Head of caudate nucleus (tissue), 42 donors: Measurements from ENCODE around the gene NOL9.
A peak's percentile ranks its signal among the peaks of the same experiment; 100 is the strongest.

Source experiments
- DNase-seq, 42 donors: peaks; one replicate each; pipeline versions ENCODE4 v3.0.0 to v3.0.0-alpha.2; 2020 to 2021; ENCODE audit warnings: mixed read lengths in 7 of 42
- intact Hi-C: fragments of 100-400 bp; cut with DNase I; formaldehyde crosslinking; loops from one replicate; pipeline ENCODE4 v1.15.0; 2022

The NOL9 gene

DNA sequence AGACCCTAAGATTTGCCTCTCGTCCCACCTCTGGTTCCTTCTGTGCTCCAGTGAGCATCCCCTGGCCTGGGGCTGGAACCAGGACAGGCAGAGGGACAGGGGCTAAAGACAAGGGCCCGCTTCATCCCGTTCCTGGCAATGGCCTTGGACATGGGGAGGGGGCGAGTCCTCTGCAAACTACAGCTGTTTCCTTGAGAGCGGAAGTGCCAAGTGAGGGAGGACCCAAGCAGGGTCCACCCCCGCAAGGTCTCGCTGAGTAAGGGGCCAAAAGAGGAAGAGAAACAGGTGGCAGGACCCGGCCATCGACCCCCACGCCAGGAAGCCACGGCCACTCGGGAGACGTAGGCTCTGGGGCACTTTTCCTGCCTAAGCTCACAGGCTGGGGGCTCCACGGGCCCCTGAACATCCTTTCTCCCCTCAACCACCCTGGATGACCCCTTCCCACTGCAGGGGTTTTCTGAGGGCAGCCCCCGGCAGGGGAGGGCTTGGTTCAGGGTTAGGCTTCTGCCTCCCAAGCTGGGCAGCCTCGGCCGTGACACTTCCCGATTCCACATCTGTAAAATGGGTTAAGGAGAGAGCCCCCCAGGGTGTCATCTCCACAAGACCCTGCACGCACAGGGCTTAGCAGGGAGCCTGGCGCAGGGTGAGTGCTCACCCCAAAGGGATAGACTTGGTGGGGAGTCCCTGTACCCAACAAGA, 44.9 kb downstream of the NOL9 start:
- DNase-seq = peak in 1 of 42 donors; percentile 25
- intact Hi-C loops = no loop called here

DNA sequence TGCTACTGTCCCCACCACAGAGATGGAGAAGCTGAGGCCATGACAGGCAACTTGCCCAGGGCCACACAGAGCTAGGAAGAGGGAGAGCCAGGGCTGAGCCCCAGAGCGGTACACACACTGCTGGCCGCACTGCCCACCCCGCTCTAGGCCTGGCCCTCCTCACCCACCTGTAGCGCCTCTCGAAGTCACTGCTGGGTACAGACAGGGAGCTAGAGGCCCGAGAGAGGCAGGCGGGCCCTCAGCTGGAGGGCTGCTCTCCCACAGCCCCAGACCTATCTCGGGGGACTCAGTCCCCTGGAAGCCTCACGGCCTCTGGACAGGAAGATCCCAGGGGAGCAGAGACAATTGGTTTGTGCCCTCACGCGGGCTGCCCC, 45.5 kb downstream of the NOL9 start:
- no peak for DNase-seq

DNA sequence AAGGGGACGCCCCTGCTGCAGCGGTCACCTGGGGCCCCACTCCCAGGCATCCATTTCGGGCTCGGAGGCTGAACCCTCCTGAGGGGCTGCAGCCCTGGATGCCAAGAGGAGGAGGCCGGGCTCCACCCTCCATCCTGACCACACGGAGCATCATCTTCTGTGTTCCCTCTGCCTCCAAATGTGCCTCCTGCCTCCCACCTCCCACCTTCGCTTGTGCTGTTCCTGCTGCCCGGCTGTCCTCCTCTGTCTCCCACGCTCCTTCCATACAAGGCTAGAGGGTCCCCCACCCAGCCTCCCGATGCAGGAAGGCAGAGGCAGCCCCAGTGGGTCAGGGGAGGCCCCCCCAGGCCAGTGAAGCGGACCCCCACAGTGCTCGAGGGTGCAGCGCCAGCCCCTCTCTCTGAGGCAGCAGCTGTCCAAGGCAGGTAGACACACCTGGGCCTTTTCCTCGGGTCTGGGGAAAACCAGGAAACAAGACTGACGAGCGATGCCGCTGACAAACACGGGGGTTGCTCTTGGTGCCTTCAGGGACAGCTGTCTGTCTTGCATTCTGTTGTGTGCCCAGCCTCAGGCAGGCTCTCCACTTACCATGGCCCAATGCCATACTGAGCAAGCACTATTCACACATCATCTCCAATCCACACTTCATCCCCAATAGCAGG, 46.0 kb downstream of the NOL9 start:
- no peak for DNase-seq

More for the DNA sequence above, 45.5 kb downstream of the NOL9 start:
- intact Hi-C loops = no loop called here

DNA sequence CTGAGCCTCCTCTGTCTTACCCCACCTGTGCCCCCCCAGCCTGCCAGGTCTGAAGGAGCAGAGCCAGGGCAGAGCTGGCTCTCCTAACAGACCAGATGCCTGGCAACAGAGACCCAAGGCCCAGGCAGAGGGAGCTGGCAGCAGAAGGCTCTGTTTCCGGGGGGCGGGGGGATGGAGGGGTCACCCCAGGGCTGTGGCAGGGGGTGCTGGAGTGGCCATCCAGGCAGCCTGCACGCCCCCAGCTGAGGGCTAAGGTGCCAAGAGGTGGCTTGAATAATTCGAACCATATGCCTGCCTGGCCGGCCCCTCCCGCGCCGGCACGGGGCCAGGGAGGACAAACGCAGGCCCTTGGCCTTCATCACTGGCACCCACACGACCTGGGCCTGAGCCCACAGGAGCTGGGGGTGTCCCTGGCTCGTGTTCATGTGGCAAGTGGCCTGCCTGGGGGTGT, 46.8 kb downstream of the NOL9 start:
- intact Hi-C loops = no loop called here
- DNase-seq = no peak

More for the DNA sequence above, 46.0 kb downstream of the NOL9 start:
- intact Hi-C loops = no loop called here

DNA sequence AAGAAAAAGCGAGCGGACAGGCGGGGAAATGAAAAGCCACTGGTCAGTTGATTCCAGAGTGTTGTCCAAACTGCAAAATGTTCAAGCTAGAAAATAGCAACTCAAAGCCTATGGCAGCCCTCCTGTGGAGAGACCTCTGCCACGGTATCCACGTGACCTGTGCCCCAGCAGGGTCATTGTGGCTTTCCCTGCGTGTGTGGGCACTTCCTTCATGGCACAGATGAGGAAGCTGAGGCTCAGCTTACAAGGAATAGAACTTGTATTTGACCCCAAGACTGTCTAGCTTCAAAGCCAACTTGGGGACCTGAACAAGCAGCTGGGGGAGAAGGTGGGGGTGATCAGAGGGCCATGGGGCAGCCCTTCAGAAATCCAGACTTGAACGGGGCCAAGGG, 47.3 kb downstream of the NOL9 start:
- DNase-seq = peak in 4 of 42 donors; percentile 33 to 62 (median 42)
- intact Hi-C loops = no loop called here

DNA sequence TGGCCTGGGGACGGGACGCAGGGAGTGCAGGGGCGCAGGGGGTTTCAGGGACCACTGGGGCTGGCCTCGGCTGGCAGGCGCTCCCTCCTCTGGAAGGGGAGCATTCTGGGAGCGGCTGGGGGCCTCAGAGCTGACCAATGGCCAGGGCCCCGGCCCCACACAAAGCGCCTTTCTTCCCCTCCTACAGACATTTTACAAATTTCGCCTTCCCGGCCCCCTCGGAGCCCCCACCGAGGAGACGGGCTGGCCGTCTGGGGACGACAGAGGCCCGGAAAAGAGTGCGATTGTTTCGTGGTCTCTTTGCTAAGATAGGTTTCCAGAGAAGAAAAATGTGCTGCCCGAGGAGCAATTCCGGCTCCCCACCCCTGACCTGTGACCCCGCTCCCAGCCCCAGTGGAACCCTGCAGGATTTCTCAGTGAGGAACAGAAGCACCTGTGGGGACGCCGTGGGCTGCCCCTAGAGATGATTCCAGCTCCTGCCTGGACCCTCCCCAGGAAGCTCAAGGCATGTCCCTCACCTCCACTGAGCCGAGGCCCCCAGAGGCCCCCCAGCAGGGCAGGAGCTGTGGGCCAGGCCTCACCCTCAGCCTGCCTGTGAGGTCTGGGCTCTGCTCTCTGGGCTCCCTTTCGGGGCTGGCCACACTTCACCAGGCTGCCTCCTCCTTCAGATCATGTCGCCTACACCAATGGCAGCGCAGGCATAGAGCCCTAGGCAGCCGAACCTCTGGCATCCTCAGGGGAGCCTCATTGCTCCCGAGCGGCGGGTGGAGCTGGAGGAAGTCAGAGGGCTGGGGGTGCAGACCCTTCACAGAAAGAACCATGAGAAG, 47.9 kb downstream of the NOL9 start:
- intact Hi-C loops = no loop called here
- no peak for DNase-seq

DNA sequence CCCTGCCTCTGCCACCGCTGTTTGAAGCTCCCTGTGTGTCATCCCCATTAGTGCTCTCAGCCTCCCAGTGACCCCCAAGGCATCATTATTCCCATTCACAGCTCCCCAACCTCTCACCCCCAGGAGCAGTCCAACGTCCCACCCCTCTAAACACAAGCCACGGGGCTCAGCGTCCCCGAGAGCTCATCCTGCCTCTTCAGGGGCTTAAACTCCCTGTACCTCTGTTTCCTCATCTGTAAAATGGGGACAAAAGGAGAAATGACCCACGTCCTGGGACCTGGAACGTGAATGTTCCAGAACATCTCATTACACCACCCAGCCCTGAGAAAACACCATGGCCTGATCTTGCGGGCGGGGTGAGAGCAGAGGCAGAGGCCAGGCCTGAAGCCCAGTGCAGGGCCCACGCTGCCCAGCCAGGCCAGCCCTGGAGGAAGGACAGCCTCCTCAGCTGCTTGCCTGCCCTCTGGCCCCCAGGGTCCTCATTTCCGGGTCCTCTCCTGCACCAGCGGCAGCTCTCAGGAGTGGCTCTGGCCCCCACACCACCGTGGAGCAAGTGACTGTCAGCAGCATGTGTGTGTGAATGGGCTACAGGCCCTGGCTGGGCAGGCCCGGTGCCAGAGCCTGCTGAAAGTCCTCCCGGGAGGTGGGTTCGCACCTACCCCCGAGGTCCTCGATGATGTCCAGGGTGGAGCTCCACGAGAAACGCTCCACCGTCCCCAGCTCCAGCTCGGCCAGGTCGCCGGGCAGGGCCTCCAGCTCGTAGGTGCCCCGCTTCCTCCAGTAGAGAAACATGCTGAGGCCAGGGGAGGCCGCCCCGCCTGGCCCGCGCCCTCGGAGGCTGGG, 48.7 kb downstream of the NOL9 start:
- DNase-seq = no peak
- intact Hi-C loops = no loop called here

DNA sequence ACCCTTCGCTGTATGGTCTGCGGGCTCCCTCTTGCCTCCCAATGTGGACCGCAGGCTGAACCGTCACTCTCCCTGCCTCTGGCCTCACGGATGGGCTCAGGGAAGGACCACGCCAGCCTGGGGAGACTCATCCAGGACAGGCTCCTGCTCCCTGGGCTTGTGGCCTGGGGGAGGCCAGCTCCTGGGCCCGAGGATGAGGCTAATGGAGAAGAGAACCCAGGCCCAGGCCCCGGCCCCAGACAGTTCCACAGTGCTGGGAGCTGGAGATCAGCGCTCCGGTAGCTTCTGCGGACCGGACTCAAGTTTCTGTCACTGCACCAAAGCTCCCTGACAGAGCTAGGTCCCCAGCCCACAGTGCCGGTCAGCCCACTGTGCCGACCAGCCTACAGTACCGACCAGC, 49.4 kb downstream of the NOL9 start:
- intact Hi-C loops = no loop called here
- no peak for DNase-seq

DNA sequence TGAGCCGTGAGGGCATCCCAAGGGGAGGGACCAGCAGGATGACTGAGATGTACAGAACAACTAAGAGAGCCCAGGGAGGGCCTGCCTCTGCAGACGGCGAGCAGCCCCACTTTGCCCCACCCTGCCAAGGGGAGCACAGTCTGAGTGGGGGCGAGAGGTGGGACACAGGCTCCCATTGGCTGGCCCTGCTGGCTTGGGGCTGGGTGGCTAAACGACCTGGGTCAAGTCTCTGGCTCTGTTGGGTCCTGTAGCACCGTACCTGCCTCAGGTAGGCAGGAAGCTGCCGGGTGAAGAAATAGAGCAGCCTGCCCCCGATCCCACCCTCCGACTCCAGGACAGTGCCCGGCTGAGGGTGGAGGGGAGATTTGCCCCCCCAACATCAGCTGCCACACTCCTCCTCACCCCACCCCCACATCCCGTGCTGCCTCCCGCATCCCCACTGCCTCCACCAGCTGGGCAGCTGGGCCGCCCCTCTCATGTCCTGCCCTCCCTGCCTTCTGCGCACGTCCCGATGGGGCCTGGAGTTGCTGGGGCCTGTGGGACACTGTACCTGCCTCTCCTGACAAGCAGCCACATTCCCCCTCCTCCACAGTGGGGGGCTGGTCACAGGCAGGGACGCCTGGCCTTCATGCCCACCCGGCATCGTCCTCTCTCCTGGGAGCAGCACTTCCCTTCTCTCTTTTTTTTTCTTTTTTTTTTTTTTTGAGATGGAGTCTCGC, 50.3 kb downstream of the NOL9 start:
- intact Hi-C loops = no loop called here
- no peak for DNase-seq

DNA sequence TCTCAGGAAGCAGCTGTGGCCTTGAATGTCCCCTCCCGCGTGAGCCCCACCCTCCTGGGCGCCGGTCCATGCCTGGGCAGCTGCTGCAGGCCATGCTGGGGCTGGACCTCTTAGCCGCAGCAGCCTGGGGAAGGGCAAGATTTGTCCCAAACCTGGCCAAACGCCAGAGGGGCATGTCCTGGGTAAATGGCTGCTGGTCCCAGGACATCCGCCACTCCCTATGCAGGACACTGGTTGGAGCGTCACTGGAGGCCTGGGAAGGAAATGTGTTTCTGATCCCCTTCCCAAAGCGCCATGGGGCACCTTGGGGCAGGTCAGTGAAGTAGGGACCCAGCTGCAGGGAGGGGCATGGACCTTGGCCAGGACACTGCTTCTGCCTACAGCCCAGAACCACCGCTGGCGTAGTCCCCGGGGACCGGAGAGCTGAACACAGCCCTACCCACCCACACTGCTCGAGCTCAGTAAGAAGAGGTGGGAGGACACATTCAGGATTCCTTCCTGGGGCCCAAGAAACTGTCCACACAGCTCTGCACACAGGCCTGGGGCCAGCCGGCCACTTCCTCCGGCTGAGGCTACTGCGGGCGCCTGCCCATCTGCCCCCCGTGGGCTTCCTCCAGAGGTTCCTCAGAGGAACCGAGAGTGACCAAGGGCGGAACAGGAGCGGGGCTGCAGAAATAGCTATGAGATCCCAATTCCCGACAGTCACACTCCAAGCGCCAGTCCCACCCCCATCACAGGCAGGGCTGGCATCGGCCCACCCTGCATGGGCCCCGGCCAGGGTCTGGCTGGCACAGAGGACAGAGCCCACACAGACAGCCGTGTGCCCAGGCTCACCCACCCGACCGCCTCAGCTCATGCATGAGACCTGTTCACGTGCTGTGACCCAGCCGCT, 52.1 kb downstream of the NOL9 start:
- DNase-seq = peak in 30 of 42 donors; percentile 33 to 72 (median 54)

DNA sequence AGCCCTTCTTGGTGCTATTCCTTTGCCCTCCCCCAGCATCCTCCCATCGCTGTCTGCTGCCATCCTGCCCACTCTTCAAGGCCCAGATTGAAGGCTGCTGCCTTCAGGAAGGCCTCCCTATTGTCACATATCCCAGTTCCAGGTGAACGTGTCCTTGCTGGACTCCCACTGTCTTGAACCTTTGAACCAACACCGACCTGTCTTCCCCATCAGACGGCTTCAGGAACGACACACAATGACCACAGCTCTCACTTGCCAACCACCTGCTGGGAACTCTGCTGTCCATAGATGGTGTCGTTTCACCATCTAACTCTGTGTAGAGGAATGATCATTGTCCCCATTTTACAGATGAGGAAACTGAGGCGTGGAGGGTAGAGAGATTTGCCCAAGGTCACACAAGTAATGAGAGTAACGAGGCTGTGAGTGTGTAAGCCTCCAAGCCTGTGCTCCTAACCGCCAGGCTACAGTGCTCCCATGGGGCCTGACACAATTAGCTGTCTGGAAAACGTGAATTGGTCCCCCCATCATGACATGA, 53.0 kb downstream of the NOL9 start:
- DNase-seq = no peak
- intact Hi-C loops = no loop called here

More for the DNA sequence above, 52.1 kb downstream of the NOL9 start:
- intact Hi-C loops = no loop called here

DNA sequence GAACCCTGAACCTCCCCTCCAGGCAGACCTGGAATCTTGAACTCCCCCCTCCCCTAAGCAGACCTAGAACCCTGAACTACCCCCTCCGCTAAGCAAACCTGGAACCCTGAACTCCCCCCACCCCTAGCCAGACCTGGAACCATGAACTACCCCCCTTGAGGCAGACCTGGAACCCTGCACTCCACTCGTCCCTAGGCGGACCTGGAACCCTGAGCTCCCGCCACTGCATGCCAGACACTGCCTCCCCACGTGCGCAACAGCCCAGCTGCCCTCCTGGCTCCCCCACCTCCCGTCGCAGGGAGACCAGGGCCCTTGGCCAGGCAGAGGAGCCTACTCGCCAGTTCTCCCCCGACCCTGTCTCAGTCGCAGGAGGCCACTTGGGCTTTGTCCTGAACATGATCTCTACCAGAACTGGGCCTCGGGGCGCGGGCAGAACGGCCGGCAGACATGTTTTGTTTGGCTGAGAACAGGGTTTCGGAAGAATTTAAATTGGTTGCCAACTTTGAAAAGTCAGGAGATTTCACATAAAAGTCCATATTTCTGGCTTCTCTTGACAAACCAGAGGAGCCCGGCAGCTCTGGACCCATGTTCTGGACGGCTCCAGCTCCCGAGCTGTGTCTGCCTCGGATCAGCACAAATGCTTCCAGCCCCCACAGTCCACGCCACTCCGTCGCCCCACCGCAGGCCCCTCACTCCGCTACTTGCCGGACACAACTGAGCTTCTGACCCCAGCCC, 53.6 kb downstream of the NOL9 start:
- intact Hi-C loops = no loop called here
- DNase-seq = no peak

DNA sequence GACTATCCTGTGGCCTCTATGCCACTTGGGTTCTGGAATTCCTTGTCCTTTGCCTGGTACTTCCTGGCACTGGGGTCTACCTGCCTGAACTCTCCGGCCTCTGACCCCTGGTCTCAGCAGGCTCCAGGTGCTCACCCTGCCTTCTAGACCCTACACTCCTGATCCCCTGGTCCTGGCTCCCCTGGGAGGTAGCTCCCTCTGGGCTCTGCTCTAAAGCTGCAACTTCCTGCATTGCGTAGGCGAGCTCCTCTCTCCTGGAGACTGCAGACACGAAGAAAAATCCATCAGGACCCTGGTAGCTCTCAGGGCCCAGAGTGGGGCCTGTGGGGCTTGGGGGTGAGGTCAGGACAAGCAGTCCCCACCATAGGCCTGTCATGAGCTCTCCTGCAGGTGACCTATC, 55.0 kb downstream of the NOL9 start:
- intact Hi-C loops = no loop called here
- peak in 2 of 42 donors; percentile 33 to 54 for DNase-seq

DNA sequence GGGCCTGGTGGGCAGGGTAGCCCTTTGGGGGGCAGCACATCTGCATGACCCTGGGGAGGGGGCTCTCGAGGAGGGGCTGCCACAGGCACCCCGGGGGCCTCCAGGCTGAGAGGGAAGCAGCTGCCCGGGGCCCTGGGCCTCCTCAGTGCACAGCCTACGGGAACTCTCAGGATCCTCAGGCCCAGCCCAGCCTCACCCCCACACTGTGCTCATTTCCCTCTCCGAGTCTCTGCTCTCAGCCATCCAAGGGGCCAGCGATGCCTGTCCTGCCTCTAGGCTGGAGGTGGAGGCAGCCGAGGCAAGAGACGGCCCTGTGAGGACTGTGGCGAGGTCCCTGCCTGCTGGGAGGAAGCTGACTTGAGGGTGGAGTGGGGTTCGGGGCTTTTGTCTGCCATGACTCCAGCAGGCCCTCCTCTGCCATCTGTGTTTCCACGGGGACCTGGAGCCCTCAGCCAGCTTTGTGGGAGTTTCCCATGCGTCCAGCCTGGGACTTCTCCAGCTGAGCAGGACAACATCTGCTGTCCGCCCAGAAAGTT, 55.7 kb downstream of the NOL9 start:
- DNase-seq = no peak
- intact Hi-C loops = no loop called here

DNA sequence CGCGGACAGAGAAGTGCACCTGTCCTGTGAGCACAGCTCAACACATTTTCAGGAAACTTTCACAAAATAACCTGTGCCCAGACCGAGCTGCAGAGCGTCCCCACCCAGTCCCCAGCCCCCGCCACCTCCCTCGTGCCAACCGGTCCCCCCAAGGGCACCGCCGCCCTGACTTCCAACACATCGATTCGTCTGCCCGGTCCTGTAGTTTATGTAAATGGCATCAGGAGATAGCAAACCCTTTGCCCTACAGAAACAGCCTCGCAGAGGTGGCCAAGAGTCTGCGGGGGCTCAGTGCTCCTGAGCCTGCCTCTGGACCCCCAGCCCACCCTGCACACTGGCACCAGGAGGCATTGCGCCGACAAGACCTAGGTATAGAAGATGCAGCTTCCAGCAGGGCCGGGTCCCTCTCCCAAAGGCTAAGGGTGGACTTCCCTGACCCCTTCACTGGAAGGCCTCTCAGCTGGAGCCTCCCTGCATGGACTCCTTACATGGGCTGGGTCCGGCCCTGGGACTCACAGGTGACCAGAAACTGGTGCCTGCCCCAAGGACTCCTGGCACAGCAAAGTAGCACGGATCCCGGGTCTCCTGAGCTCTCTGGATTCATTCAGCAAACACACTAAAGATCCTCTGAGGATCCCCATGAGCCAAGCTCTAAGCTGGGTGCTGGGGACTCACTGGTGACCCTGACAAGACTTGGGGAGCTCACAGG, 56.3 kb downstream of the NOL9 start:
- intact Hi-C loops = no loop called here
- DNase-seq = no peak
